IMR-90 (cell line): ENCODE data around the gene SREK1IP1. TPM values are rescaled to one million over a fixed set of nuclear protein-coding genes. Genes with fewer than 3 reads are reported as not detected.

ENCODE experiments used
- ATAC-seq: fragments of 200-7000 bp; cut with Tn5 transposase; 2 replicates; pipeline ENCODE4 v1.9.1; 2020; ENCODE audit warnings: low read depth, mild to moderate bottlenecking, moderate library complexity
- BruUV-seq: library from RNA; stranded (reverse); fragments of 400-500 nt; replicated peaks from 2 replicates; lab custom pipeline; 2021; lab: Mats Ljungman, UMichigan
- CTCF ChIA-PET: fragments of 300-600 bp; formaldehyde crosslinking; extraction: SDS; loops from one replicate; lab custom pipeline; 2021; ENCODE audit warnings: antibody characterized with exemption; lab: Yijun Ruan, JAX
- POLR2A ChIA-PET: fragments of 300-600 bp; sonication (Branson Sonifier 250); formaldehyde crosslinking; loops from one replicate; lab custom pipeline; 2022; ENCODE audit warnings: antibody characterized with exemption; ENCODE audit not compliant: unreplicated experiment; lab: Charles Lee
- DNase-seq: peaks from one replicate; pipeline ENCODE4 v3.0.0; 2013
- H2AFZ ChIP-seq: replicated peaks from 2 replicates; pipeline ENCODE3; 2013; ENCODE audit warnings: low read length, mild to moderate bottlenecking; ENCODE audit not compliant: poor library complexity
- H2AK5ac ChIP-seq: 2 replicates; pipeline ENCODE4 v1.6.1; 2013; ENCODE audit warnings: low read depth, low read length, inconsistent platforms
- H2AK9ac ChIP-seq: replicated peaks from 2 replicates; pipeline ENCODE3; 2013; ENCODE audit warnings: mild to moderate bottlenecking, low read depth, low read length, moderate library complexity; ENCODE audit not compliant: poor library complexity
- H2BK120ac ChIP-seq: 2 replicates; pipeline ENCODE4 v1.6.1; 2013; ENCODE audit warnings: low read depth, low read length, inconsistent platforms
- H2BK15ac ChIP-seq: 3 replicates; pipeline ENCODE4 v1.6.1; 2013; ENCODE audit warnings: low read depth, low read length, inconsistent platforms
- H2BK20ac ChIP-seq: 2 replicates; pipeline ENCODE4 v1.6.1; 2013; ENCODE audit warnings: low read depth, mild to moderate bottlenecking, inconsistent platforms, low read length, moderate library complexity
- H2BK5ac ChIP-seq: 2 replicates; pipeline ENCODE4 v1.6.1; 2013; ENCODE audit warnings: mild to moderate bottlenecking, low read depth, low read length, inconsistent platforms; ENCODE audit not compliant: poor library complexity, severe bottlenecking
- H3K14ac ChIP-seq: replicated peaks from 2 replicates; pipeline ENCODE4 v1.6.1; 2013; ENCODE audit warnings: low read depth, low read length, inconsistent platforms
- H3K18ac ChIP-seq: 2 replicates; pipeline ENCODE4 v1.6.1; 2013; ENCODE audit warnings: low read depth, low read length, control low read depth
- H3K23ac ChIP-seq: 2 replicates; pipeline ENCODE4 v1.6.1; 2013; ENCODE audit warnings: low read depth, low read length, inconsistent platforms
- H3K27ac ChIP-seq: 2 replicates; pipeline ENCODE4 v1.5.1; 2013; ENCODE audit warnings: mild to moderate bottlenecking, control low read depth, low read length; ENCODE audit not compliant: insufficient read depth
- H3K27me3 ChIP-seq: 2 replicates; pipeline ENCODE4 v1.6.1; 2013; ENCODE audit warnings: low read length; ENCODE audit not compliant: control insufficient read depth, insufficient read depth
- H3K36me3 ChIP-seq: 2 replicates; pipeline ENCODE4 v1.6.1; 2013; ENCODE audit warnings: low read length, mixed read lengths; ENCODE audit not compliant: control insufficient read depth, insufficient read depth
- H3K4ac ChIP-seq: 2 replicates; pipeline ENCODE4 v1.6.1; 2013; ENCODE audit warnings: low read depth, low read length, inconsistent platforms
- H3K4me1 ChIP-seq: 2 replicates; pipeline ENCODE4 v1.6.1; 2013; ENCODE audit warnings: low read length, mixed read lengths; ENCODE audit not compliant: control insufficient read depth, insufficient read depth
- H3K4me2 ChIP-seq: 2 replicates; pipeline ENCODE4 v1.6.1; 2013; ENCODE audit warnings: low read depth, mild to moderate bottlenecking, control low read depth, low read length, moderate library complexity
- H3K4me3 ChIP-seq: 2 replicates; pipeline ENCODE4 v1.5.1; 2013; ENCODE audit warnings: low read depth, mild to moderate bottlenecking, control low read depth, low read length, moderate library complexity; ENCODE audit not compliant: insufficient read depth
- H3K56ac ChIP-seq: 2 replicates; pipeline ENCODE4 v1.6.1; 2013; ENCODE audit warnings: low read length, inconsistent platforms; ENCODE audit not compliant: insufficient read depth; ENCODE audit errors: extremely low read depth
- H3K79me1 ChIP-seq, 2 experiments: 2 replicates each; pipeline ENCODE4 v1.6.1; 2013; ENCODE audit warnings: low read length in 2 of 2, inconsistent platforms in 1 of 2, low read depth in 1 of 2
- H3K9ac ChIP-seq: 2 replicates; pipeline ENCODE4 v1.6.1; 2013; ENCODE audit warnings: low read depth, low read length, control low read depth
- H3K9me1 ChIP-seq: 2 replicates; pipeline ENCODE4 v1.6.1; 2013; ENCODE audit warnings: low read length, inconsistent platforms; ENCODE audit not compliant: insufficient read depth
- H3K9me3 ChIP-seq: 2 replicates; pipeline ENCODE4 v1.6.1; 2013; ENCODE audit warnings: low read length; ENCODE audit not compliant: control insufficient read depth, insufficient read depth
- H4K20me1 ChIP-seq: 2 replicates; pipeline ENCODE4 v1.6.1; 2013; ENCODE audit warnings: low read length, inconsistent platforms; ENCODE audit not compliant: insufficient read depth
- H4K5ac ChIP-seq: 2 replicates; pipeline ENCODE4 v1.6.1; 2013; ENCODE audit warnings: mild to moderate bottlenecking, low read depth, low read length, control low read depth
- H4K8ac ChIP-seq, 2 experiments: 2 replicates each; pipeline ENCODE4 v1.6.1; 2013; ENCODE audit warnings: low read depth in 2 of 2, low read length in 2 of 2, control low read depth in 1 of 2, inconsistent platforms in 1 of 2
- H4K91ac ChIP-seq: 2 replicates; pipeline ENCODE4 v1.6.1; 2013; ENCODE audit warnings: low read depth, low read length, inconsistent platforms; ENCODE audit not compliant: insufficient read depth
- BHLHE40 ChIP-seq: fragments of 150-350 bp; IDR thresholded peaks from 2 replicates; pipeline ENCODE4 v1.6.1; 2016; ENCODE audit warnings: mild to moderate bottlenecking, low read depth, low read length
- CEBPB ChIP-seq: IDR thresholded peaks from 2 replicates; pipeline ENCODE4 v1.6.1; 2012; ENCODE audit warnings: low read depth, low read length, improper control_type of control experiment
- CHD1 ChIP-seq: IDR thresholded peaks from 2 replicates; pipeline ENCODE4 v1.6.1; 2012; ENCODE audit warnings: low read depth, low read length, improper control_type of control experiment
- FOS ChIP-seq: fragments of 150-350 bp; IDR thresholded peaks from 2 replicates; pipeline ENCODE4 v1.6.1; 2016; ENCODE audit warnings: low read depth, low read length
- MAFK ChIP-seq: IDR thresholded peaks from 2 replicates; pipeline ENCODE4 v1.6.1; 2012; ENCODE audit warnings: low read depth, low read length, improper control_type of control experiment
- MAZ ChIP-seq: IDR thresholded peaks from 2 replicates; pipeline ENCODE4 v1.6.1; 2012; ENCODE audit warnings: low read depth, mild to moderate bottlenecking, low read length, improper control_type of control experiment, moderate library complexity, borderline replicate concordance
- MXI1 ChIP-seq: IDR thresholded peaks from 2 replicates; pipeline ENCODE4 v1.6.1; 2012; ENCODE audit warnings: low read depth, mild to moderate bottlenecking, low read length, moderate library complexity, borderline replicate concordance
- NFE2L2 ChIP-seq: fragments of 150-350 bp; IDR thresholded peaks from 2 replicates; pipeline ENCODE4 v1.6.1; 2016; ENCODE audit warnings: low read depth, mild to moderate bottlenecking, low read length
- POLR2A ChIP-seq: IDR thresholded peaks from 2 replicates; pipeline ENCODE4 v1.6.1; 2012; ENCODE audit warnings: mild to moderate bottlenecking, low read depth, low read length
- RAD21 ChIP-seq: IDR thresholded peaks from 2 replicates; pipeline ENCODE4 v1.6.1; 2012; ENCODE audit warnings: low read length, improper control_type of control experiment
- RCOR1 ChIP-seq: IDR thresholded peaks from 2 replicates; pipeline ENCODE4 v1.6.1; 2012; ENCODE audit warnings: mild to moderate bottlenecking, low read length, improper control_type of control experiment; ENCODE audit not compliant: insufficient replicate concordance
- RFX5 ChIP-seq: IDR thresholded peaks from 2 replicates; pipeline ENCODE4 v1.8.0; 2012; ENCODE audit warnings: low read depth, mild to moderate bottlenecking, low read length, moderate library complexity
- SMC3 ChIP-seq: fragments of 150-350 bp; IDR thresholded peaks from 2 replicates; pipeline ENCODE4 v1.6.1; 2016; ENCODE audit warnings: low read depth, mild to moderate bottlenecking, antibody characterized with exemption, low read length, moderate library complexity
- USF2 ChIP-seq: fragments of 150-350 bp; IDR thresholded peaks from 2 replicates; pipeline ENCODE4 v1.6.1; 2017; ENCODE audit warnings: mild to moderate bottlenecking, antibody characterized with exemption, low read length, low read depth
- WGBS, 2 experiments: methylation state at CpG; one replicate each; pipeline versions ENCODE4 v1.1.5 to v1.1.7; 2013; ENCODE audit warnings: missing lambda C conversion rate in 2 of 2; ENCODE audit not compliant: insufficient read length in 1 of 2; ENCODE audit errors: extremely low coverage in 2 of 2; 5-methylcytosine and 5-hydroxymethylcytosine counted together
- dilution Hi-C: fragments of 300-500 bp; cut with HindIII; formaldehyde crosslinking; loops from one replicate; pipeline ENCODE4 v1.14.3; 2018; ENCODE audit warnings: low sequenced_read_pairs; ENCODE audit not compliant: unreplicated experiment
- in situ Hi-C: fragments of 300-500 bp; cut with MboI; formaldehyde crosslinking; loops from 3 replicates; pipeline ENCODE4 v1.14.3; 2019; ENCODE audit warnings: low sequenced_read_pairs, inconsistent platforms, mixed read lengths
- intact Hi-C: fragments of 100-400 bp; cut with micrococcal nuclease; formaldehyde crosslinking; loops from 2 replicates; pipeline ENCODE4 v1.10.0; 2022
- polyA plus RNA-seq, 3 experiments: library from polyadenylated mRNA; depleted of rRNA; stranded (reverse); fragments of >200 nt; gene quantifications; 2 replicates each; pipeline ENCODE4 v1.2.3, GENCODE V29; 2012; ENCODE audit warnings: low replicate concordance in 1 of 3
- total RNA-seq: library from RNA; depleted of rRNA; stranded (reverse); fragments of >200 nt; gene quantifications from 2 replicates; pipeline ENCODE4 v1.2.3, GENCODE V29; 2012
- TF ChIP-seq, protein P1 (sequence below): fragments of 150-350 bp; IDR thresholded peaks from 2 replicates; pipeline ENCODE4 v1.6.1; 2016; ENCODE audit warnings: low read depth, mild to moderate bottlenecking, low read length, moderate library complexity, borderline replicate concordance
- TF ChIP-seq, protein P2 (sequence below): conservative IDR thresholded peaks from 2 replicates; pipeline ENCODE4 v1.5.1; 2012; ENCODE audit warnings: mild to moderate bottlenecking, low read depth, low read length, improper control_type of control experiment

Gene SREK1IP1
- total and polyA plus RNA-seq, 2 of the 4 experiments (the other 2 are of a cell fraction) = 3.3 to 6.5 TPM

DNA sequence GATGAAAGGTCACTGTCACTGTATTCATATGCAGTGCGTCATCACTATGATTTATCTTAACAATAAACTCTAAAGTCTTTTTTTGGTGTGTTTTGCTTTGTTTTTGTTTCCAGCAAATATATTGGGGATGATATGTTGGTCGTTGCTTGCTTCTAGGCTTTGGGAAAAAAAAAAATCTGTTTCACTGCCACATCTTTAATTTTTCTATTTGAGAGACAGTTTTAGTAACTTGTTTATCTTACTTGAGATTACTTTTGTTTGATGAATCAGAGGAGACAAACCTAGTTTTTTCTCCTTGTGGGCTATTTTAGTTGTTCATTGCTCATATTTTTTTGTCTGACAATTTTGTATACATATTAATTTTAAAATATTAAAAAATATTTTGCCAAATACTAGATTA lies 19.7 kb upstream of the SREK1IP1 start:
- in situ Hi-C loops = loop anchor here (25.0 kb wide), 1 partner anchor 551 kb away; no protein-coding TSS in a partner anchor
- no CpG with 5 or more reads among the region's 2 CpGs for WGBS, 2 experiments
- ChIA-PET CTCF (no interaction called here), POLR2A (no interaction called here)
- Histone ChIP-seq H3K79me1 (no peaks in the 10 kb centered on the region), H3K9me3 (no peaks in the 10 kb centered on the region), H2BK15ac (no peak overlapping the region), H3K23ac (no peak overlapping the region), H2BK120ac (no peak overlapping the region), H2AFZ (no peak overlapping the region), H3K56ac (no peak overlapping the region), H3K27me3 (no peaks in the 10 kb centered on the region), H4K8ac (no peak overlapping the region), H4K5ac (no peak overlapping the region), H3K36me3 (0 out of 2 replicates have a peak, but pooled peaks cover 5% of the 10 kb centered on the region), H2AK9ac (no peak overlapping the region), H3K4me1 (no peaks in the 10 kb centered on the region; the same call in 1 of the 2 replicates), H3K9ac (no peak overlapping the region), H2BK5ac (peak overlapping the region; percentile 13), H2BK20ac (no peak overlapping the region), H3K4me3 (no peak overlapping the region), H4K91ac (no peak overlapping the region), H3K14ac (no peak overlapping the region), H4K20me1 (no peaks in the 10 kb centered on the region), H3K9me1 (peaks cover 5% of the 10 kb centered on the region; the same call in 1 of the 2 replicates), H2AK5ac (no peak overlapping the region), H3K4ac (no peak overlapping the region), H3K4me2 (no peak overlapping the region; the same call in 1 of the 2 replicates), H3K27ac (no peak overlapping the region), H3K18ac (no peak overlapping the region)
- ATAC-seq (no peak), DNase-seq (peak; percentile 33)
- dilution Hi-C loops = no loop called here
- no peak for TF ChIP-seq NFE2L2
- no peak for TF ChIP-seq RAD21
- TF ChIP-seq MXI1 = no peak
- TF ChIP-seq CHD1 = no peak
- TF ChIP-seq RFX5 = no peak
- TF ChIP-seq MAZ = no peak
- no peak for TF ChIP-seq FOS
- TF ChIP-seq, protein P1, sequence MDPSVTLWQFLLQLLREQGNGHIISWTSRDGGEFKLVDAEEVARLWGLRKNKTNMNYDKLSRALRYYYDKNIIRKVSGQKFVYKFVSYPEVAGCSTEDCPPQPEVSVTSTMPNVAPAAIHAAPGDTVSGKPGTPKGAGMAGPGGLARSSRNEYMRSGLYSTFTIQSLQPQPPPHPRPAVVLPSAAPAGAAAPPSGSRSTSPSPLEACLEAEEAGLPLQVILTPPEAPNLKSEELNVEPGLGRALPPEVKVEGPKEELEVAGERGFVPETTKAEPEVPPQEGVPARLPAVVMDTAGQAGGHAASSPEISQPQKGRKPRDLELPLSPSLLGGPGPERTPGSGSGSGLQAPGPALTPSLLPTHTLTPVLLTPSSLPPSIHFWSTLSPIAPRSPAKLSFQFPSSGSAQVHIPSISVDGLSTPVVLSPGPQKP = no peak
- TF ChIP-seq MAFK = no peak
- TF ChIP-seq POLR2A = no peak
- no peak for TF ChIP-seq SMC3
- TF ChIP-seq CEBPB = no peak
- no peak for TF ChIP-seq RCOR1
- TF ChIP-seq, protein P2, sequence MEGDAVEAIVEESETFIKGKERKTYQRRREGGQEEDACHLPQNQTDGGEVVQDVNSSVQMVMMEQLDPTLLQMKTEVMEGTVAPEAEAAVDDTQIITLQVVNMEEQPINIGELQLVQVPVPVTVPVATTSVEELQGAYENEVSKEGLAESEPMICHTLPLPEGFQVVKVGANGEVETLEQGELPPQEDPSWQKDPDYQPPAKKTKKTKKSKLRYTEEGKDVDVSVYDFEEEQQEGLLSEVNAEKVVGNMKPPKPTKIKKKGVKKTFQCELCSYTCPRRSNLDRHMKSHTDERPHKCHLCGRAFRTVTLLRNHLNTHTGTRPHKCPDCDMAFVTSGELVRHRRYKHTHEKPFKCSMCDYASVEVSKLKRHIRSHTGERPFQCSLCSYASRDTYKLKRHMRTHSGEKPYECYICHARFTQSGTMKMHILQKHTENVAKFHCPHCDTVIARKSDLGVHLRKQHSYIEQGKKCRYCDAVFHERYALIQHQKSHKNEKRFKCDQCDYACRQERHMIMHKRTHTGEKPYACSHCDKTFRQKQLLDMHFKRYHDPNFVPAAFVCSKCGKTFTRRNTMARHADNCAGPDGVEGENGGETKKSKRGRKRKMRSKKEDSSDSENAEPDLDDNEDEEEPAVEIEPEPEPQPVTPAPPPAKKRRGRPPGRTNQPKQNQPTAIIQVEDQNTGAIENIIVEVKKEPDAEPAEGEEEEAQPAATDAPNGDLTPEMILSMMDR = no peak
- TF ChIP-seq BHLHE40 = no peak
- no peak for TF ChIP-seq USF2
- intact Hi-C loops = no loop called here
- no TSS peak for BruUV-seq
